Epithelial cell of esophagus (primary cell): Measurements from ENCODE around the gene NHP2.

ENCODE experiments used
- DNase-seq: peaks from one replicate; pipeline ENCODE4 v3.0.0; 2010; ENCODE audit warnings: low read depth
- H3K4me3 ChIP-seq: 2 replicates; pipeline ENCODE4 v1.5.1; 2011; ENCODE audit warnings: mild to moderate bottlenecking, low read length, control low read depth
- CTCF ChIP-seq: IDR thresholded peaks from 2 replicates; pipeline ENCODE4 v1.5.1; 2011; ENCODE audit warnings: low read depth, mild to moderate bottlenecking, low read length, control low read depth, inconsistent platforms; ENCODE audit not compliant: insufficient read depth; ENCODE audit errors: missing control alignments

The NHP2 gene

GRCh38 chr5:178123966-178124925 is 29.4 kb downstream of the NHP2 start:
- H3K4me3 ChIP-seq: no peak overlapping the region
- TF ChIP-seq CTCF: no peak
- DNase-seq: peak; percentile 76

- H3K4me3 ChIP-seq: no peak overlapping the region
- DNase-seq: peak; percentile 43
- no peak for TF ChIP-seq CTCF
Measured at GRCh38 chr5:178123094-178123965, 30.4 kb downstream of the NHP2 start.

- no peak overlapping the region for H3K4me3 ChIP-seq
- no peak for TF ChIP-seq CTCF
- DNase-seq: no peak
Measured at GRCh38 chr5:178122346-178122745, 31.3 kb downstream of the NHP2 start.

GRCh38 chr5:178121391-178122276 is 32.1 kb downstream of the NHP2 start:
- H3K4me3 ChIP-seq: no peak overlapping the region
- no peak for TF ChIP-seq CTCF
- no peak for DNase-seq

- peak; percentile 75 for DNase-seq
- TF ChIP-seq CTCF: peak; percentile 59
- H3K4me3 ChIP-seq: no peak overlapping the region
Measured at GRCh38 chr5:178120607-178121357, 32.9 kb downstream of the NHP2 start.

- H3K4me3 ChIP-seq: no peak overlapping the region
- DNase-seq: no peak
- no peak for TF ChIP-seq CTCF
Measured at GRCh38 chr5:178119915-178120606, 33.6 kb downstream of the NHP2 start.
